ENCODE measurements around the gene ACSS3.
"Not testable (repeated sequence)": the region's sequence is repeated elsewhere in the genome, so short reads cannot be mapped to it uniquely, and the experiment has no call there.

Gene ACSS3

GRCh38 chr12:81094718-81095360, 17.0 kb downstream of the ACSS3 start:
- no peak for DNase-seq (ENCODE audit: low read depth)

- DNase-seq (ENCODE audit: low read depth): no peak
Observed at GRCh38 chr12:81095501-81096232, 17.8 kb downstream of the ACSS3 start.

- DNase-seq (ENCODE audit: low read depth): no peak
Observed at GRCh38 chr12:81105687-81106086, 27.8 kb downstream of the ACSS3 start.

GRCh38 chr12:81114226-81114625, 36.3 kb downstream of the ACSS3 start:
- DNase-seq (ENCODE audit: low read depth): no peak

- DNase-seq (ENCODE audit: low read depth): not testable (repeated sequence)
Observed at GRCh38 chr12:81119069-81119468, 41.2 kb downstream of the ACSS3 start.

- no peak for DNase-seq (ENCODE audit: low read depth)
Observed at GRCh38 chr12:81120961-81121360, 43.1 kb downstream of the ACSS3 start.

GRCh38 chr12:81123611-81124010, 45.7 kb downstream of the ACSS3 start:
- DNase-seq (ENCODE audit: low read depth): no peak

- DNase-seq (ENCODE audit: low read depth): no peak
Observed at GRCh38 chr12:81125691-81126090, 47.8 kb downstream of the ACSS3 start.

- no peak for DNase-seq (ENCODE audit: low read depth)
Observed at GRCh38 chr12:81128930-81129554, 51.2 kb downstream of the ACSS3 start.

- no peak for DNase-seq (ENCODE audit: low read depth)
Observed at GRCh38 chr12:81136519-81136918, 58.6 kb downstream of the ACSS3 start.

- DNase-seq (ENCODE audit: low read depth): no peak
Observed at GRCh38 chr12:81137801-81138200, 59.9 kb downstream of the ACSS3 start.

- DNase-seq (ENCODE audit: low read depth): no peak
Observed at GRCh38 chr12:81141217-81141616, 63.3 kb downstream of the ACSS3 start.

- DNase-seq (ENCODE audit: low read depth): no peak
Observed at GRCh38 chr12:81143057-81143456, 65.2 kb downstream of the ACSS3 start.

- DNase-seq (ENCODE audit: low read depth): no peak
Observed at GRCh38 chr12:81146228-81147225, 68.6 kb downstream of the ACSS3 start.

GRCh38 chr12:81147292-81147919, 69.5 kb downstream of the ACSS3 start:
- DNase-seq (ENCODE audit: low read depth): no peak

- DNase-seq (ENCODE audit: low read depth): no peak
Observed at GRCh38 chr12:81150382-81150781, 72.5 kb downstream of the ACSS3 start.

- no peak for DNase-seq (ENCODE audit: low read depth)
Observed at GRCh38 chr12:81159856-81160255, 82.0 kb downstream of the ACSS3 start.

- no peak for DNase-seq (ENCODE audit: low read depth)
Observed at GRCh38 chr12:81161680-81162079, 83.8 kb downstream of the ACSS3 start.

- DNase-seq (ENCODE audit: low read depth): no peak
Observed at GRCh38 chr12:81162391-81163136, 84.7 kb downstream of the ACSS3 start.

GRCh38 chr12:81164827-81165226, 86.9 kb downstream of the ACSS3 start:
- DNase-seq (ENCODE audit: low read depth): no peak

- DNase-seq (ENCODE audit: low read depth): no peak
Observed at GRCh38 chr12:81166790-81167189, 88.9 kb downstream of the ACSS3 start.

Data from activated T-cell treated with anti-CD3 and anti-CD28 coated beads for 24 hours (primary cell).